HepG2 (cell line): ENCODE data around the gene PPP4C. TPM values are rescaled to one million over a fixed set of nuclear protein-coding genes. Genes with fewer than 3 reads are reported as not detected.

Experiments
- FOSL2 ChIP-seq: sonication (generic); formaldehyde crosslinking; IDR thresholded peaks from 2 replicates; pipeline ENCODE4 v1.4.0; 2020; ENCODE audit warnings: missing genetic modification reagents
- HDAC2 ChIP-seq: sonication (generic); formaldehyde crosslinking; IDR thresholded peaks from 2 replicates; pipeline ENCODE4 v1.4.0; 2020; ENCODE audit warnings: missing genetic modification reagents
- HHEX ChIP-seq: IDR thresholded peaks from 2 replicates; pipeline ENCODE4 v1.6.1; 2016; ENCODE audit warnings: control low read depth
- HINFP ChIP-seq: sonication (generic); formaldehyde crosslinking; IDR thresholded peaks from 2 replicates; pipeline ENCODE4 v1.4.0; 2020; ENCODE audit warnings: low read depth, mild to moderate bottlenecking, missing genetic modification reagents
- NR2C2 ChIP-seq: sonication (generic); formaldehyde crosslinking; IDR thresholded peaks from 2 replicates; pipeline ENCODE4 v1.4.0; 2020; ENCODE audit warnings: missing genetic modification reagents, mild to moderate bottlenecking, moderate library complexity, borderline replicate concordance
- PAF1 ChIP-seq: IDR thresholded peaks from 2 replicates; pipeline ENCODE4 v1.6.1; 2016; ENCODE audit warnings: missing genetic modification reagents, missing compliant biosample characterization
- POGZ ChIP-seq: sonication (generic); formaldehyde crosslinking; IDR thresholded peaks from 2 replicates; pipeline ENCODE4 v1.4.0; 2020; ENCODE audit warnings: mild to moderate bottlenecking, missing genetic modification reagents
- RFX1 ChIP-seq: fragments of 450-650 bp; IDR thresholded peaks from 2 replicates; pipeline ENCODE4 v1.6.1; 2017
- ZHX1 ChIP-seq: sonication (generic); formaldehyde crosslinking; IDR thresholded peaks from 2 replicates; pipeline ENCODE4 v1.8.1; 2022; ENCODE audit warnings: low read depth, mild to moderate bottlenecking, missing genetic modification reagents
- ZNF512B ChIP-seq: sonication (generic); formaldehyde crosslinking; IDR thresholded peaks from 2 replicates; pipeline ENCODE4 v1.5.1; 2020; ENCODE audit warnings: missing genetic modification reagents, mild to moderate bottlenecking, borderline replicate concordance
- ZNF784 ChIP-seq: sonication (generic); formaldehyde crosslinking; IDR thresholded peaks from 2 replicates; pipeline ENCODE4 v1.5.1; 2020; ENCODE audit warnings: missing genetic modification reagents, mild to moderate bottlenecking, borderline replicate concordance
- polyA plus RNA-seq, 8 experiments: library from polyadenylated mRNA; depleted of rRNA in 3 of 8; stranded (reverse) in 7 of 8; unstranded in 1 of 8; fragments of >200 nt; fragmentation: Illumina TruSeq in 4 of 8; extraction: Trizol in 4 of 8; gene quantifications; 2 replicates each; pipeline versions ENCODE4 v1.2.1 to v1.2.3, GENCODE V29; 2011 to 2016; ENCODE audit warnings: low read depth in 4 of 8, missing spikeins in 1 of 8, mixed read lengths in 1 of 8; ENCODE audit not compliant: insufficient read depth in 1 of 8
- total RNA-seq, 5 experiments: library from RNA; depleted of rRNA; stranded (reverse); fragments of >200 nt; fragmentation: Illumina TruSeq; extraction: Trizol; gene quantifications; 2 replicates each; pipeline ENCODE4 v1.2.3, GENCODE V29; 2016; ENCODE audit warnings: low read depth in 1 of 5
- TF ChIP-seq, protein P1 (sequence below): sonication (generic); formaldehyde crosslinking; IDR thresholded peaks from 2 replicates; pipeline ENCODE4 v1.8.0; 2022; ENCODE audit warnings: missing genetic modification reagents, mild to moderate bottlenecking, moderate library complexity, borderline replicate concordance
- TF ChIP-seq, protein P2 (sequence below): sonication (generic); formaldehyde crosslinking; IDR thresholded peaks from 2 replicates; pipeline ENCODE4 v1.4.0; 2020; ENCODE audit warnings: missing genetic modification reagents

PPP4C gene
- total and polyA plus RNA-seq, 2 of the 13 experiments (the other 11 are each of a cell fraction or from before 2014, with no cell fraction given): 176 to 220 TPM

DNA sequence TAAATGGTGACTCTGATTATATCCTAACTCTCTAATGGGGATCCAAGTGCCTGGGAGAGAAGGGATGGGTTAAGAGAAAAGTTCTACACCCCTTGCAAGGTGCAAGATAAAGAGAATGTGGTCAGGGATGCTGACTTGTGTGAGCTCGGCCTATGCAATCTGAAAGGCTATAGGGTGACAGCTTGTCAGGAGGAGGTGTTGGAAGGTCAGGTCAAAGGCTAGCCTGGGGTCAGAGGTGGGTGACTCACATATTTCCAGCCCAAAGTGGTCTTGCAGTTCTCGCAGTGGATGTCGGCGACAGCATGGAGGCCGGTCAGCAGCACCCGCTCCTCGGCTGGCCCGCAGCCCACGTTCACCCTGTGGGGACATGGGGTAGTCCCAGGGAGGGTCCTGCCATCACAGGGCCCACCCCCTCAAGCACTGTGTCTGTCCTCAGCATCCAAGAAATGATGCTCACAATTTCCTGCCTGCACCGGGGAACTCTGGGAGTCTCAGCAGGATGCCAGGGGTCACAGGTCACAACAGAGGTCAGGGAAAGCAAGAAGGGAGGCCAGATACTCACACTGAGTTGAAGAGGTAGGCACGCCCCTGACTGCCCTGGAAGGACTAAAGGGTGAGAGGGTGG is 18.9 kb downstream of the PPP4C start (continued):
- TF ChIP-seq ZNF784 (CRISPR knock-in tag) (no peak), ZNF512B (CRISPR knock-in tag) (no peak), PAF1 (no peak), RFX1 (no peak), NR2C2 (CRISPR knock-in tag) (peak; percentile 82), POGZ (CRISPR knock-in tag) (no peak), FOSL2 (CRISPR knock-in tag) (peak; percentile 33; the same call in 1 of the 2 replicates), HHEX (CRISPR knock-in tag) (no peak), ZHX1 (0 out of 2 replicates have a peak, but pooled peaks have one; percentile 22), HINFP (CRISPR knock-in tag) (no peak), HDAC2 (CRISPR knock-in tag) (no peak)
- TF ChIP-seq, protein P1, sequence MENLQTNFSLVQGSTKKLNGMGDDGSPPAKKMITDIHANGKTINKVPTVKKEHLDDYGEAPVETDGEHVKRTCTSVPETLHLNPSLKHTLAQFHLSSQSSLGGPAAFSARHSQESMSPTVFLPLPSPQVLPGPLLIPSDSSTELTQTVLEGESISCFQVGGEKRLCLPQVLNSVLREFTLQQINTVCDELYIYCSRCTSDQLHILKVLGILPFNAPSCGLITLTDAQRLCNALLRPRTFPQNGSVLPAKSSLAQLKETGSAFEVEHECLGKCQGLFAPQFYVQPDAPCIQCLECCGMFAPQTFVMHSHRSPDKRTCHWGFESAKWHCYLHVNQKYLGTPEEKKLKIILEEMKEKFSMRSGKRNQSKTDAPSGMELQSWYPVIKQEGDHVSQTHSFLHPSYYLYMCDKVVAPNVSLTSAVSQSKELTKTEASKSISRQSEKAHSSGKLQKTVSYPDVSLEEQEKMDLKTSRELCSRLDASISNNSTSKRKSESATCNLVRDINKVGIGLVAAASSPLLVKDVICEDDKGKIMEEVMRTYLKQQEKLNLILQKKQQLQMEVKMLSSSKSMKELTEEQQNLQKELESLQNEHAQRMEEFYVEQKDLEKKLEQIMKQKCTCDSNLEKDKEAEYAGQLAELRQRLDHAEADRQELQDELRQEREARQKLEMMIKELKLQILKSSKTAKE (CRISPR knock-in tag): peak; percentile 29; the same call in 1 of the 2 replicates
- TF ChIP-seq, protein P2, sequence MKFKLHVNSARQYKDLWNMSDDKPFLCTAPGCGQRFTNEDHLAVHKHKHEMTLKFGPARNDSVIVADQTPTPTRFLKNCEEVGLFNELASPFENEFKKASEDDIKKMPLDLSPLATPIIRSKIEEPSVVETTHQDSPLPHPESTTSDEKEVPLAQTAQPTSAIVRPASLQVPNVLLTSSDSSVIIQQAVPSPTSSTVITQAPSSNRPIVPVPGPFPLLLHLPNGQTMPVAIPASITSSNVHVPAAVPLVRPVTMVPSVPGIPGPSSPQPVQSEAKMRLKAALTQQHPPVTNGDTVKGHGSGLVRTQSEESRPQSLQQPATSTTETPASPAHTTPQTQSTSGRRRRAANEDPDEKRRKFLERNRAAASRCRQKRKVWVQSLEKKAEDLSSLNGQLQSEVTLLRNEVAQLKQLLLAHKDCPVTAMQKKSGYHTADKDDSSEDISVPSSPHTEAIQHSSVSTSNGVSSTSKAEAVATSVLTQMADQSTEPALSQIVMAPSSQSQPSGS: no peak
